ENCODE measurements around the gene KCNAB2. TPM values are rescaled to one million over a fixed set of nuclear protein-coding genes. Genes with fewer than 3 reads are reported as not detected.

KCNAB2 gene
- total RNA-seq, 4 donors from 2014 or later, result 5.4 to 26.4 (median 10.1) TPM

DNA sequence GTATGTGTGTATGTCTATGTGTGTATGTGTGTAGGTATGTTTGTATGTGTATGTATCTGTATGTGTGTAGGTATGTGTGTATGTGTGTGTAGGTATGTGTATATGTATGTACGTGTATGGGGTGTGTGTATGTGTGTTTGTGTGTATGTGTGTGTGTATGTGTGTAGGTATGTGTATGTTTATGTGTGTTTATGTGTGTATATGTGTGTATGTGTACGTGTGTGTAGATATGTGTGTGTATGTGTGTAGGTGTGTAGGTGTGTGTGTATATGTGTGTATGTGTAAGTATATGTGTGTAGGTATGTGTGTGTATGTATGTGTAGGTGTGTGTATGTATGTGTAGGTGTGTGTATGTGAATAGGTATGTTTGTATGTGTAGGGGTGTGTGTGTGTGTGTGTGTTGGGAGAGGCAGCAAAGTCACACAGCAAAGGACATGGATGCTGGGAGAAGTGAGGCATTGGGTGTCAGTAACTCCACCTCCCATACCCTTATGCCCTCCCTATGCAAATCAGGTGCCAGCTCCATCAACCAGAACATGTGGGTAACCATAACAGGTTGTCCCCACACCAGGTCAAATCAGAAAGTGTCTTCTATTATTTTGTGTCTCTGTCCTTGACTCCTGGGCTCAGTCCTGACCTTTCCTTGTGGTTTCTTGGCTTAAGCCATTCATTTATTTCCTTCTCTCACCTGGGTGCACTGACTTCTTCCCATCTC lies 15.0 kb upstream of the KCNAB2 start:
- H3K4me1 ChIP-seq, result peaks cover 0 to 13% (median 6%) of the 10 kb centered on the region in 4 donors
- H3K4me3 ChIP-seq, result no peak overlapping the region
- no peaks in the 10 kb centered on the region for H3K36me3 ChIP-seq
- no peak overlapping the region for H3K27ac ChIP-seq
- H3K9me3 ChIP-seq, result no peaks in the 10 kb centered on the region
- DNase-seq, result no peak
- H3K27me3 ChIP-seq, result no peaks in the 10 kb centered on the region
- TF ChIP-seq CTCF (IDR thresholded peaks at IDR 0.05) (no peak), POLR2A (IDR thresholded peaks at IDR 0.05) (no peak)

- DNase-seq, result no peak
- Histone ChIP-seq H3K4me3 (no peak overlapping the region), H3K36me3 (no peaks in the 10 kb centered on the region), H3K9me3 (no peaks in the 10 kb centered on the region), H3K27me3 (no peaks in the 10 kb centered on the region), H3K4me1 (peaks cover 0 to 8% (median 3%) of the 10 kb centered on the region in 4 donors), H3K27ac (no peak overlapping the region)
- TF ChIP-seq POLR2A (IDR thresholded peaks at IDR 0.05), result no peak
- TF ChIP-seq CTCF (IDR thresholded peaks at IDR 0.05), result no peak
Observed at GRCh38 chr1:6033124-6033523, 12.6 kb upstream of the KCNAB2 start.

GRCh38 chr1:6033986-6034749 lies 11.5 kb upstream of the KCNAB2 start:
- H3K36me3 ChIP-seq, result no peaks in the 10 kb centered on the region
- TF ChIP-seq POLR2A (IDR thresholded peaks at IDR 0.05) (no peak), CTCF (IDR thresholded peaks at IDR 0.05) (peak in 5 of 6 experiments; percentile 21 to 62 (median 55))
- H3K27me3 ChIP-seq, result no peaks in the 10 kb centered on the region
- no peaks in the 10 kb centered on the region for H3K9me3 ChIP-seq
- H3K4me1 ChIP-seq, result no peaks in the 10 kb centered on the region
- peak in 2 of 3 donors; percentile 72 to 75 for DNase-seq
- H3K27ac ChIP-seq, result no peak overlapping the region
- no peak overlapping the region for H3K4me3 ChIP-seq

DNA sequence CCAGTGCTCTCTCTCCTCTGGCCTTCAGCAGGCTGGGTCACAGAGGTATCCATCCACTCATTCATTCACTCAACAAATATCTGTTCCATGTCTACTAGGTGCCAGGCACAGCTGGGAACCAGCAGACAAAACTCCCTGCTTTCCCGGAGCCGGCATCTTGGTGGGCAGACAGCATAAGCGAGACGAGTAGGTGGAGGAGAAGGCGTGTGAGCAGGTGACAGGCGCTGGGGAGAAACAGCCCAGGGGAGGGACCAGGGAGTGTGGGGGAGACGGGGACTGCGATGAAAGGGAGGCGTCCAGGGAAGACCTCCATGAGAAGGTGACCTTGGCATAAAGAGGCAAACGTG lies 11.0 kb upstream of the KCNAB2 start:
- H3K27me3 ChIP-seq, result no peaks in the 10 kb centered on the region
- no peak overlapping the region for H3K4me3 ChIP-seq
- H3K9me3 ChIP-seq, result no peaks in the 10 kb centered on the region

GRCh38 chr1:6035303-6035702 lies 10.4 kb upstream of the KCNAB2 start:
- no peaks in the 10 kb centered on the region for H3K36me3 ChIP-seq

More for the DNA sequence above, 11.0 kb upstream of the KCNAB2 start:
- no peaks in the 10 kb centered on the region for H3K4me1 ChIP-seq
- no peak overlapping the region for H3K27ac ChIP-seq
- no peaks in the 10 kb centered on the region for H3K36me3 ChIP-seq
- TF ChIP-seq POLR2A (IDR thresholded peaks at IDR 0.05) (no peak), CTCF (IDR thresholded peaks at IDR 0.05) (no peak)
- DNase-seq, result no peak

More at GRCh38 chr1:6035303-6035702, 10.4 kb upstream of the KCNAB2 start:
- no peaks in the 10 kb centered on the region for H3K9me3 ChIP-seq
- H3K4me3 ChIP-seq, result no peak overlapping the region
- no peaks in the 10 kb centered on the region for H3K4me1 ChIP-seq
- no peak overlapping the region for H3K27ac ChIP-seq
- TF ChIP-seq CTCF (IDR thresholded peaks at IDR 0.05) (no peak), POLR2A (IDR thresholded peaks at IDR 0.05) (no peak)
- H3K27me3 ChIP-seq, result no peaks in the 10 kb centered on the region
- DNase-seq, result no peak

Measured in Peyer's patch (tissue), 4 donors.